Panc1 (cell line): ENCODE measurements around the gene MBTD1. TPM values are rescaled to one million over a fixed set of nuclear protein-coding genes. Genes with fewer than 3 reads are reported as not detected.

Experiments
- ATAC-seq: fragments of 200-7000 bp; cut with Tn5 transposase; 2 replicates; pipeline ENCODE4 v1.9.1; 2020; ENCODE audit warnings: mild to moderate bottlenecking, moderate library complexity
- BruUV-seq: library from RNA; stranded (reverse); fragments of 400-500 nt; replicated peaks from 2 replicates; lab custom pipeline; 2021; lab: Mats Ljungman, UMichigan
- CTCF ChIA-PET: fragments of 300-600 bp; sonication (Branson Sonifier 250); formaldehyde crosslinking; loops from one replicate; lab custom pipeline; 2022; ENCODE audit warnings: antibody characterized with exemption; lab: Charles Lee
- POLR2A ChIA-PET: fragments of 300-600 bp; sonication (Branson Sonifier 250); formaldehyde crosslinking; loops from one replicate; lab custom pipeline; 2022; ENCODE audit warnings: antibody characterized with exemption; lab: Charles Lee
- DNase-seq: peaks from one replicate; pipeline ENCODE4 v3.0.0-alpha.2; 2010; ENCODE audit warnings: low read depth, low spot score
- H3K27ac ChIP-seq: 2 replicates; pipeline ENCODE4 v1.5.1; 2011; ENCODE audit warnings: mild to moderate bottlenecking, low read length, inconsistent platforms
- H3K27me3 ChIP-seq: fragments of 200-500 bp; sonication (Bioruptor generic); 2 replicates; pipeline ENCODE4 v1.6.0; 2014; ENCODE audit warnings: low read length, inconsistent platforms; ENCODE audit not compliant: control insufficient read depth, insufficient read depth
- H3K36me3 ChIP-seq: fragments of 200-500 bp; sonication (Bioruptor generic); 2 replicates; pipeline ENCODE4 v1.5.1; 2014; ENCODE audit warnings: inconsistent platforms, mild to moderate bottlenecking, low read length, moderate library complexity; ENCODE audit not compliant: control insufficient read depth, insufficient read depth
- H3K4me1 ChIP-seq: 2 replicates; pipeline ENCODE4 v1.5.1; 2011; ENCODE audit warnings: inconsistent platforms, mild to moderate bottlenecking, low read length, moderate library complexity; ENCODE audit not compliant: control insufficient read depth, insufficient read depth
- H3K4me3 ChIP-seq, 2 experiments: 2 replicates each; pipeline ENCODE4 v1.5.1; 2011 to 2012; ENCODE audit warnings: low read depth in 2 of 2, low read length in 2 of 2, mild to moderate bottlenecking in 2 of 2, inconsistent platforms in 1 of 2, moderate library complexity in 1 of 2
- H3K9me3 ChIP-seq: fragments of 200-500 bp; sonication (Bioruptor generic); 2 replicates; pipeline ENCODE4 v1.5.1; 2014; ENCODE audit warnings: low read depth, mild to moderate bottlenecking, inconsistent platforms, low read length, moderate library complexity; ENCODE audit not compliant: control insufficient read depth, insufficient read depth
- POLR2AphosphoS5 ChIP-seq: IDR thresholded peaks from 2 replicates; pipeline ENCODE4 v1.6.1; 2012; ENCODE audit warnings: mild to moderate bottlenecking, low read depth, low read length, moderate library complexity
- SIN3A ChIP-seq: IDR thresholded peaks from 2 replicates; pipeline ENCODE4 v1.6.1; 2012; ENCODE audit warnings: low read depth, mild to moderate bottlenecking, low read length, moderate library complexity, borderline replicate concordance; ENCODE audit not compliant: insufficient read depth
- TCF7L2 ChIP-seq: IDR thresholded peaks from 2 replicates; pipeline ENCODE4 v1.6.1; 2011; ENCODE audit warnings: mild to moderate bottlenecking, low read depth, low read length, inconsistent platforms
- in situ Hi-C: cut with HindIII; loops from 2 replicates; pipeline ENCODE4 v1.10.0; 2016; ENCODE audit warnings: low sequenced_read_pairs, low pct_unique_long_range_greater_than_20kb
- intact Hi-C: fragments of 100-400 bp; cut with micrococcal nuclease; formaldehyde crosslinking; loops from one replicate; pipeline ENCODE4 v1.10.0; 2022; ENCODE audit not compliant: unreplicated experiment
- total RNA-seq: library from RNA; stranded (reverse); gene quantifications from one replicate; pipeline ENCODE4 v1.2.1, GENCODE V29; 2021; ENCODE audit not compliant: unreplicated experiment
- TF ChIP-seq, protein P1 (sequence below), 2 experiments: IDR thresholded peaks; 2 replicates each; pipeline ENCODE4 v1.6.1; 2011 to 2012; ENCODE audit warnings: low read depth in 2 of 2, control low read depth in 1 of 2, low read length in 1 of 2, mild to moderate bottlenecking in 1 of 2, moderate library complexity in 1 of 2; ENCODE audit not compliant: insufficient read depth in 1 of 2
- TF ChIP-seq, protein P2 (sequence below): fragments of 450-650 bp; IDR thresholded peaks from 2 replicates; pipeline ENCODE4 v1.5.1; 2017; ENCODE audit warnings: mild to moderate bottlenecking

Gene MBTD1
- total RNA-seq, 1 experiment from 2014 or later: 16.6 TPM

DNA sequence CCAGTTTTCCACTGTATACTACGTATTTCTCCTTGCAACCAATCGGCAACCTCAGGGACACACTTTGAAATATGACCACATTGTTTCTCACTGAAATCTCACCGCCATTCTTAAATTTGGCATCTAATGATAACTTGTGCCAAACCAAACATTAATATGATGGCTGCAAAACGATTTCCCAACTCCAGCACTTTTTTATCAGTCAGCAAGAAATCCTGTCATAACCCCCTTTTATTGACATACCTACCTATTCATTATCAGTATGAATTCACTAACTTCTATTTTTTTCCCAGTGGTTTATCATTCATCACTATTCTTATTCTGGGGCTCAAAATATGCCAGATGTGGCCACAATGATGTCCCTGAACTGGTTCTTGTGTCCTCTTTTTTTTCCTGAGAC, 15.8 kb downstream of the MBTD1 start:
- in situ Hi-C loops: no loop called here
- TF ChIP-seq, protein P1, sequence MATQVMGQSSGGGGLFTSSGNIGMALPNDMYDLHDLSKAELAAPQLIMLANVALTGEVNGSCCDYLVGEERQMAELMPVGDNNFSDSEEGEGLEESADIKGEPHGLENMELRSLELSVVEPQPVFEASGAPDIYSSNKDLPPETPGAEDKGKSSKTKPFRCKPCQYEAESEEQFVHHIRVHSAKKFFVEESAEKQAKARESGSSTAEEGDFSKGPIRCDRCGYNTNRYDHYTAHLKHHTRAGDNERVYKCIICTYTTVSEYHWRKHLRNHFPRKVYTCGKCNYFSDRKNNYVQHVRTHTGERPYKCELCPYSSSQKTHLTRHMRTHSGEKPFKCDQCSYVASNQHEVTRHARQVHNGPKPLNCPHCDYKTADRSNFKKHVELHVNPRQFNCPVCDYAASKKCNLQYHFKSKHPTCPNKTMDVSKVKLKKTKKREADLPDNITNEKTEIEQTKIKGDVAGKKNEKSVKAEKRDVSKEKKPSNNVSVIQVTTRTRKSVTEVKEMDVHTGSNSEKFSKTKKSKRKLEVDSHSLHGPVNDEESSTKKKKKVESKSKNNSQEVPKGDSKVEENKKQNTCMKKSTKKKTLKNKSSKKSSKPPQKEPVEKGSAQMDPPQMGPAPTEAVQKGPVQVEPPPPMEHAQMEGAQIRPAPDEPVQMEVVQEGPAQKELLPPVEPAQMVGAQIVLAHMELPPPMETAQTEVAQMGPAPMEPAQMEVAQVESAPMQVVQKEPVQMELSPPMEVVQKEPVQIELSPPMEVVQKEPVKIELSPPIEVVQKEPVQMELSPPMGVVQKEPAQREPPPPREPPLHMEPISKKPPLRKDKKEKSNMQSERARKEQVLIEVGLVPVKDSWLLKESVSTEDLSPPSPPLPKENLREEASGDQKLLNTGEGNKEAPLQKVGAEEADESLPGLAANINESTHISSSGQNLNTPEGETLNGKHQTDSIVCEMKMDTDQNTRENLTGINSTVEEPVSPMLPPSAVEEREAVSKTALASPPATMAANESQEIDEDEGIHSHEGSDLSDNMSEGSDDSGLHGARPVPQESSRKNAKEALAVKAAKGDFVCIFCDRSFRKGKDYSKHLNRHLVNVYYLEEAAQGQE (IDR thresholded peaks at IDR 0.05; ENCODE audit: insufficient read depth in 1 of 2, low read depth in 2 of 2, low read length in 1 of 2): no peak
- no peak for TF ChIP-seq SIN3A
- no peak for TF ChIP-seq TCF7L2
- no peak for TF ChIP-seq POLR2AphosphoS5
- TF ChIP-seq, protein P2, sequence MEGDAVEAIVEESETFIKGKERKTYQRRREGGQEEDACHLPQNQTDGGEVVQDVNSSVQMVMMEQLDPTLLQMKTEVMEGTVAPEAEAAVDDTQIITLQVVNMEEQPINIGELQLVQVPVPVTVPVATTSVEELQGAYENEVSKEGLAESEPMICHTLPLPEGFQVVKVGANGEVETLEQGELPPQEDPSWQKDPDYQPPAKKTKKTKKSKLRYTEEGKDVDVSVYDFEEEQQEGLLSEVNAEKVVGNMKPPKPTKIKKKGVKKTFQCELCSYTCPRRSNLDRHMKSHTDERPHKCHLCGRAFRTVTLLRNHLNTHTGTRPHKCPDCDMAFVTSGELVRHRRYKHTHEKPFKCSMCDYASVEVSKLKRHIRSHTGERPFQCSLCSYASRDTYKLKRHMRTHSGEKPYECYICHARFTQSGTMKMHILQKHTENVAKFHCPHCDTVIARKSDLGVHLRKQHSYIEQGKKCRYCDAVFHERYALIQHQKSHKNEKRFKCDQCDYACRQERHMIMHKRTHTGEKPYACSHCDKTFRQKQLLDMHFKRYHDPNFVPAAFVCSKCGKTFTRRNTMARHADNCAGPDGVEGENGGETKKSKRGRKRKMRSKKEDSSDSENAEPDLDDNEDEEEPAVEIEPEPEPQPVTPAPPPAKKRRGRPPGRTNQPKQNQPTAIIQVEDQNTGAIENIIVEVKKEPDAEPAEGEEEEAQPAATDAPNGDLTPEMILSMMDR: no peak
- no TSS peak for BruUV-seq
- DNase-seq (no peak), ATAC-seq (no peak)
- H3K27me3 ChIP-seq: no peaks in the 10 kb centered on the region
- no peaks in the 10 kb centered on the region for H3K4me1 ChIP-seq
- CTCF ChIA-PET: no interaction called here
- H3K36me3 ChIP-seq: no peaks in the 10 kb centered on the region
- intact Hi-C loops: no loop called here
- no peaks in the 10 kb centered on the region for H3K9me3 ChIP-seq
- H3K27ac ChIP-seq: no peak overlapping the region
- H3K4me3 ChIP-seq: no peak overlapping the region
- POLR2A ChIA-PET: no interaction called here

DNA sequence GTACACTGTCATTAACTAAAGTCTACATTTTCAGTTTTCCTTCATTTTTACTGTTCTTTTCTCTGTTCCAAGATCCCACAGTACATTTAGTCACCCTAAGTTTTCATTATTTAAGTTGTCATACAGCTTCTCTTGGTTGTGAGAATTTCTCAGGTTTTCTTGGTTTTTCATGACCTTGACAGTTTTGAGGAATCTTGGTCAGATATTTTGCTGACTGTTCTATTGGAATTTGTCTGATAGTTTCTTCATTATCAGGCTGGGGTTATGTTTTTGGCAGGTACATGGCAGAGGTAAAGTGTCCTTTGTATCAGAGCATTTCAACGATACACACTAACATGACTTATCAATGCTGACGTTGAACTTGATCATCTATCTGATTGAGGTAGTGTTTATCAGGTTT, 19.6 kb downstream of the MBTD1 start:
- no peak overlapping the region for H3K4me3 ChIP-seq
- no peak overlapping the region for H3K27ac ChIP-seq
- TF ChIP-seq POLR2AphosphoS5: no peak
- TF ChIP-seq, protein P2: no peak
- no peak for TF ChIP-seq TCF7L2
- TF ChIP-seq SIN3A: no peak
- TF ChIP-seq, protein P1 (IDR thresholded peaks at IDR 0.05; ENCODE audit: insufficient read depth in 1 of 2, low read depth in 2 of 2, low read length in 1 of 2): no peak
- H3K9me3 ChIP-seq: no peaks in the 10 kb centered on the region
- no TSS peak for BruUV-seq
- ChIA-PET POLR2A (no interaction called here), CTCF (no interaction called here)
- H3K27me3 ChIP-seq: no peaks in the 10 kb centered on the region
- in situ Hi-C loops: no loop called here
- ATAC-seq (no peak), DNase-seq (no peak)
- H3K4me1 ChIP-seq: no peaks in the 10 kb centered on the region
- intact Hi-C loops: no loop called here
- H3K36me3 ChIP-seq: no peaks in the 10 kb centered on the region
